ENCODE data around the gene CLCN7.

CLCN7 gene

DNA sequence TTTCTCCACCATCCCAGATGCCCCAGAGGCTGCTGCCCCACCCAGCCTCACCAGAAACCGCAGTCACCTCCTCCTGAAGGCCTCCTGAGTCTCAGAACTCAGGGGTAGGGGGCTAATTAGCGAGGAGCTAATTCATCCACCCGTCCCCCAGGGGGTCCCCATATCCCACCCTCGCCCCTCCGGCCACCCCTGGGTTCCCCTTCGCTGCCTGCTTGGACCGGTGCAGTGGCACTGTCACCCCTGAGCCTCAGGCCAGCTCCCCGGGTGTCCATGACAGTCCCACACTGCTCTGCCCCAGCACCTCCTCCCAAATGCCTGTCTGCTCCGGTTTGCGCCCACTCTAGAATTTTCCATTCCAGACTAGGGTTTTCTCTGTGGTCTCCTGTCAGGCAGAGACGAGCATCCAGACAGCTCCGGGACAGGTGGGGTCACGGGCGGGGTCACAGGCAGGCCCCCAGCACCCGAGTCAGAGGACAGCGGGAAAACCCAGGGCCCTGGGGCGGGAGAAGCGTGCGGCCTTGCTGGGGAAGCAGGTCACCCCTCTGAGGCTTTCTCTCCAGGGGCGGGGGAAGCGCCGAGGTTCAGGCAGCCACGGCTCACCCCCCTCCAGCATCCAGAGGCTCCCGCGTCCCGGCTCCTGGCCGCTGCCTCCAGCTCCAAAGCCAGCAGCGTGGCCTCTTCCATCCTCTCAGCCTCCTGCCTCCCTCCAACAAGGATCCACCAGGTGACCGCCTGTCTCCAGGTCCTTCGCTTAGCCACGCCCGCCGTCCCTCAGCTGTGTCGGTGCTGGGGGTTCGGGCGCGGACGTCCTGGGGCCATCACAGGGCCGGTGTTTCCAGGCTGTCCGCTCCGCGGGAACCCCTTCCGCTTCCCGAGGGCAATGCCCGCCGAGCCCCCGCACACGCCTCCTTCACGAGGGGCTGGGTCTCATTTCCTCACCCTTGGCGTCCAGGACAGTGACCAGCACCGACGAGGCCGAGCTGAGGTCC lies 47.1 kb downstream of the CLCN7 start:
- DNase-seq, result no peak

DNA sequence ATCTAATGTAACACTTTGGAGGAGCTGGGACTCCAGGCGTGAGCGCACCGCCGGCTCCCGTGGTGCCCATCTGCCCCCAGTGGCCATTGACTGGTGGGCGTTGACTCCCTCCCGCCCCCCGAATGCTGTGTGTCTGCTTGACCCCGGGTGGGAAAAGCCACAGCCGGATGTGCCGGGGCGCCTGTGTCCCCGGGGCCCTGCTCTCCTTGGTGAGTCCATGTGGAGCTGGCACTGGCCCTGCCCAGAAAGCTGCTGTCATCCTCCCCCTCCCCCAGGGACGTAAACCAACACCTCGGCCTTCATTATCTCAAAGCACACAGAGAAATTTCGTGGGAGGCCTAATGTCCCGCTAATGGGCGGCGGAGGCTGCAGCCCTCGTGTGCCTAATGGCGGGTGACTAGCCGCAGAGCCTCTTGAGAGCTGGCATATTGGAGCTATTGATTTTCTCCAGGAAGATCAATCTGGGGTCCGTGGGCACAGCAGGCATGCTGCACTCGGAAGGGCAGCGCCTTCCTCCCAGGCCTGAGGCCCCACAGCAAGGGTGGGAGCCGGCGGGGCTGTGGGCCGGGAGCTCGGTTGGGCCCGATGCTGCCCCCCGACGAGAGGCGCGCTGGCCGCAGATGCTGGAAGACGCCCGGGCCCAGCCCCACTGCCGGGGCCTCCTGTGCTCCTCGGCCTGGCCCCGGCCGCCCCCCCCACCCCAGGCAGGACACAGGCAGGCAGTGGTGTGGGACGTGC lies 47.9 kb downstream of the CLCN7 start:
- no peak for DNase-seq

DNA sequence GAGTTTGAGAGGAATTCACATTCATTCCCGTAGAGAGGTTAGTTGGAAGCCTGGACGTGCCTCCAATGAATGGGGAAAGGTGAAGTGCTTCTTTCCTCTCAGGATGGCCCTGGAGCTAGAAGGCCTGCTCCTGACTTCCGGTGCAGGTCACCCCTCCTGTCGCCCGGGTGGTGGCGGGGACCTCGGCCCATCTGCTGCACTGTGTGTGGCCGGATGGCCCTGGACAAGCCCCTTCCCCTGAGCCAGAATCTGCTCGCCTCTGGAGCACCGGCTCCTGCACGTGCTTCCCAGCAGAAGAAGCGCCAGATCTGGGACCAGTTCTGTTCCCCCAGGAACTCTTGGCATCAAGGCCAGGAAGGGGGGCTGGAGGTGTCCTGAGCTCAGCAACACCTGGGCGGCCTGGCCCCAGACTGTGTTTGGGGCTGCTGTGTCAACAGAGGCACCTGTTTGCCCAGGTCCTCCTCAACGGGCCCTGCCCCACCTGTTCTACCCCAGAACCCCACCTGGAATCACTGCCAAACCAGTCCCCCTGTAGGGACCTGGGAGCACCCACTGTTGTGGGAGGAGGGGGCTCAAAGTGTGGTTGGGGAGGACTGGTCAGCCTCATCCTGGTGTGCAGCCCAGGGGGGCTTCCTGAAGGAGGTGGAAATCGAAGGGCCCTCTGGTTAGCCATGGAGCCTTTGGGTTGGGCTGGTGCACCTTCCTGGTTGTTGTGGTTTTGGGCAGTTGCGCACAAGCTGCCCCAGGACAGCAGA lies 49.0 kb downstream of the CLCN7 start:
- DNase-seq, result no peak

DNA sequence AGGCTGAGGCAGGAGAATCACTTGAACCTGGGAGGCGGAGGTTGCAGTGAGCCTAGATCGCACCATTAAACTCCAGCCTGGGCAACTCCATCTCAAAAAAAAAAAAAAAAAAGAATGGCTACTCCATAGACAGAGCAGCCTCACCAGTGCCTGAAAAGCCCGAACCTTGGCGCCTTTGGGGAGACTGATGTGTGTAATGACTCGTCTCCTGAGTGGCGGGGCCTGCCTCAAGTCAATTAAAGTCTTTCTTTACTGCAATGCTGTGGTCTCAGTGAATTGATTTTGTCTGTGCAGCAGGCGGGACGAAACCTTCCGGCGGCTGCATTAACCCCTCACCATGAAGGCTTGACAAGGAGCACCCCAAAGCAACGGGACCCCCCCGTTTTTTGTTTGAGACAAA lies 50.8 kb downstream of the CLCN7 start:
- DNase-seq, result no peak

DNA sequence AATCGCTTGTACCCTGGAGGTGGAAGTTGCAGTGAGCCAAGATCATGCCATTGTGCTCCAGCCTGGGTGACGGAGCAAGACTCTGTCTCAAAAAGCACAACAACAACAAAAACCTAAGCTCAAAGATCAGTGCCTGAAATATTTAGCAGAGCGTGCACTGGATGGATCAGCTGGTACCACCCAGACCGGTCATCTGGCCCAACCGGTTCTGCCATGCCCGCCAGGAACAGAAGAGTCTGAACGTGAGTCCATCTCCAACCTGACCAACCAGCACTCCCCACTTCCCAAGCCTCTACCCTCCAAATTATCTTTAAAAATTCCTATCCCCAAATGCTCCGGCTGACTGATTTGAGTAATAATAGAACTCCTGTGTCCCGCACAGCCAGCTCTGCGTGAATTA lies 52.8 kb downstream of the CLCN7 start:
- no peak for DNase-seq

DNA sequence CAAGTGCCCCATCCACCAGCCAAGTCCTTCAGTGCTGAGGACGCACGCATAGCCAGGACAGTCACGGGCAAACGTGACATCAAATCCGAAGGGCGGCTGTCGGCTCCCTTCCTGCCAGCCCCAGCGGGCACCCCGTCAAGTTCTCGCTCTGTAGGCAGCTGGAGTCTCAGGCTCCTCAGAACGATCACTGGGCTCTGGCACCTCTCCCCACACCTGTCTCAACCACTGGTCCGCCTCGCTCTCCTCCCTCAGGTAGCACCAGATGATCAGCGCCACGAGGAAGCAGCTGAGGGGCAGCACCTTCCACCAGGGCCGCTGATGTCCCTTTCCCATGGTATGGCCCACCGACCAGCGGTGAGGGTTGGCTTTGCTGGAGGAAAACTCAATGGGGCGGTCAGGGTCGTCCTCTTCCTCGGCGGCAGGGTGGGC lies 54.7 kb downstream of the CLCN7 start:
- no peak for DNase-seq

DNA sequence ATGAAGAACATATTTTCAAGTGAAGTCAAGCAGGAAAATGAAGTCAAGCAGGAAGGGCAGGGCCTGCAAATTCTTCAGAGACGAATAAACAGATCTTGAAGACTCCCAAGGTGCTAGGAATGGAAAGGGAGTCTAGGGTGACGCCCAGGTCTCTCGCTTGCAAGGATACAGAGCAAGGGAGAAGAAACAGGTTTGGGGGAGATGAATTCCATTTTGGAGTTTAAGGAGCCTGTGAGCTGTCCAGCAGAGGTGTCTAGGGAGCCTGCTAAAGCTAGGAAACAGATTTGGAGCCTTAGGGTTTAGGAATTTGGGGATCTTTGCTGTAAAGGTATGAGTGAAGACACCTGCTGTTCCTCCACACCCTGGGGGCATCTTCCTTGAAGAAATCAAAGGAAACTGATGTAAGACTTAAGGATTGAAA lies 58.3 kb downstream of the CLCN7 start:
- DNase-seq, result no peak

DNA sequence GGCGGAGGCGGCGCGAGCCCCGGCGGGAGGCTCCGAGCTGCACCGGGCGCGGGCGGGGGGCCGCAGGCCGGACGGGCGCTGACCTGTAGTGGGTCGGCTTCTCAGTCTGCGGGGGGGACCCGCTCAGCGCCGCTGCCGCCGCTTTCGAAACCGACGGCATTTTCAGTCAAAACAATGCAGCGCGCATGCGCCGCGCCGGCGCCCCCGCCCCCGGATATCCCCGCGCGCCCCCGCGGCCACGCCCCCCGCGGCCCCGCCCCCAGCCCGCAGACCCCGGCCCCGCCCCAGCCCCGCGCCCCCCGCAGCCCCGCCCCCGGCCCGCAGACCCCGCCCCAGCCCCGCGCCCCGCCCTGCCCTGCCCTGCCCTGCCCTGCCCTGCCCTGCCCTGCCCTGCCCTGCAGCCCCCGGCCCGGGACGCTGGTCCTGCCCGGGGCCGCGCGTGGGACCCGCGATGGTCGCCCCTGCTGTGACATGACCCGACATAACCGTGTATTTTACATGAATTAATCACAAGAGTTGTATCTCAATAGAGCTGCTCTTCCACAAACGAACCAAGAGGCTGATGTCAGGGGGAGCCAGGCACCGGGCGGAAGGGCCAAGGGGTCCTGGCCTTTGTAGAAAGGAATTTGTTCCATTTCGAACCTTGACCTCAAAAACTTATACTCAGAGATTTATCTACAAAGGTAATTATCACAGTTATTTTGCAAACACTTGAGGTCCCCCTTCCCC lies 60.1 kb downstream of the CLCN7 start, which contains the start of gene UNKL:
Gene UNKL (minus strand): TSS at position 173 of the 729 bp plus-strand sequence. CDS start 13 bp downstream, at position 160.
- DNase-seq, result peak; percentile 1

DNA sequence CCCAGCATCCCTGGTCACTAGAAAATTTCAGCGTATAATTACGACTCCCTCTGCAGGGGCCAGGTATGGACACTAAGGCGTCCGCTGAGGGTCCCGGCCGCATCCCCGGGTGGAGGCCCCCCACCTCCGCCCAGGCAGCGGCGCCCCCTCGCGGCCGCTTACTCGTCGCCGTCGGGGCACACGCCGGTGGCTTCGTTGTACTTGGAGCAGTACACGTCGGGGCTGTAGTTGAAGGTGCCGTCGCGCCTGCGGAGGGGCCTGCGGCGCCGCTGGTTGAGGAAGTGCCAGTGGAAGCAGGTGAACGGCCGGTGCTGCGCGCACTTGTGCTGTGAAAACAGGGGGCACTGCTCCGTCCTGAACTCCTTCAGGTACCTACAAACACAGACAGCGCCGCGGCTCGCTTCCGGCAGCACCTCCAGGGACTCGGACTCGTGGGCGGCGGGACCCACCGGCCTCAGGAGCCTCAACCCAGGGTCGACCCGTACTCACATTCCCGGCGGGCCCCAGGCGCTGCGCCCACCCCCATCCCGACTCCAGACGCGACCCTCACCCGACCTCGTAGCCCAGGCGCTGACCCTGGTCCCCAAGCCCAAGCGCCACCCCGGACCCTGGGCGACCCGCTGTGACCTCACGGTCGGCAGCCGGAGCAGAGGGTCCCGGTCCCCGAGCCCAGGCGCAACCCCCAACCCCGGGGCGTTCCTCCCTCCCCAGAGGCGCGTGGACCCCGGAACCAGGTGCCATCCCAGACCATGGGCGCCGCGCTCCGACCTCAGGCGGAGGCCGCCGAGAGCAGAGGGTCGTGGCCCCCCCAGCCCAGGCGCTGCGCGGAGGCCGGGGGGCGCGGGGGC lies 60.9 kb downstream of the CLCN7 start:
- DNase-seq, result peak; percentile 8

DNA sequence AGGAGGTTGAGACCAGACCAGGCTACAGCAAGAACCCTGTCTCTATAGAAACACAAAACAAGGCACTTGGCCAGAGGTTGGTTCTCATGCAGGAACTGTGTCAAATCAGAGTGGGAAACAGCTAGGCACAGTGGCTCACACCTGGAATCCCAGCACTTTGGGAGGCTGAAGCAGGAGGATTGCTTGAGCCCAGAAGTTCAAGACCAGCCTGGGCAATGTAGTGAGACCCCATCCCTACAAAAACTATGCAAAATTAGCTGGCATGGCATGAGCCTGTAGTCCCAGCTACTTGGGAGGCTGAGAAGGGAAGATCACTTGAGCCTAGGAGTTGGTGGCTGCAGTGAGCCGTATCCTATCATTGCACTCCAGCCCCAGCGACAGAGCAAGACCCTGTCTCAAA lies 62.0 kb downstream of the CLCN7 start:
- no peak for DNase-seq

DNA sequence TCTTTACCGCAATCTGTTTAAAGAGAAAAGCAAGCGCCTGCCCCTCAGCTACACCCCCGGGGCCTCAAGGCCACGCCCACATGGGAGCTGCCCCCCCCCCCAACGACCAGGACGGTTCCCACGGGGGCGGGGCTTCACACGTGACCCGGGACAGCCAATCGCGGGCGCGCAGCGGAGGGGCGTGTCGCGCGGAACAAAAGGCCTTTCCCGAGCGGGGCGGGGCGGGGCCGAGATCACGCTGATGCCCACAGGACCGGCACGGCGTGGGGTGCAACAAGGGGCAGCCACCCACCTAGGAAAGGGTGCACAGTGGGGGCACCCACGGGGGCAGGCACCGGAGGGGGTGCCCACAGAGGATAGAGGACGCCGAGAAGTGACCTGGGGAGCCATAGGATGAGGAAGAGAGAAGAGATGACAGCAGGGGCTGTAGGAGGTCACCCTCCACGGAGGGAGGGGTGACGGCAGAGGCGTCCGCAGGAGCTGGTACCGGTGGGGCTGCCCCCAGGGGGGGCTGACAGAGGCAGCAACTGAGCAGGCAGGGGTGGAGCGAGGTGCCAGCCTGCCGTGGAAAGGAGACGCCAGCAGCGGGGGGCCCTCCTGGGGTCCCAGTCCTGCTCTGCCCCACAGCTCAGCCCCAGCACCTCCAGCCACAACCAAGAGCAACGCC lies 66.5 kb downstream of the CLCN7 start:
- DNase-seq, result peak; percentile 61

DNA sequence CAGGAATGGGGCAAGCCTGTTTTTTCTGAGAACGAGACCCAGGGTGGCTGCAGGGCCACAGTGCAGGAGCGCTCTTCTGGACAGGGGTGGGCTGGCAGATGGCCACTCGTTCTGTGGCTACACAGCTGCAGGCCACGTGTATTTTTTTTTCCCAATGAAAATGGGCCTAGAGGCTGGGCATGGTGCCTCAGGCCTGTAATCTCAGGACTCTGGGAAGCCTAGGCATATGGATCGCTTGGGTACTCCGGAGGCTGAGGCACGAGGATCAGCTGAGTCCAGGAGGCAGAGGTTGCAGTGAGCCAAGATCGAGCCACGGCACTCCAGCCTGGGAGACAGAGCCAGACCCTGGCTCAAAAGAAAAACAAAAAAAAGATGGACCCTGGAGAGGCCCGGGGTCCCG lies 67.1 kb downstream of the CLCN7 start:
- DNase-seq, result no peak

DNA sequence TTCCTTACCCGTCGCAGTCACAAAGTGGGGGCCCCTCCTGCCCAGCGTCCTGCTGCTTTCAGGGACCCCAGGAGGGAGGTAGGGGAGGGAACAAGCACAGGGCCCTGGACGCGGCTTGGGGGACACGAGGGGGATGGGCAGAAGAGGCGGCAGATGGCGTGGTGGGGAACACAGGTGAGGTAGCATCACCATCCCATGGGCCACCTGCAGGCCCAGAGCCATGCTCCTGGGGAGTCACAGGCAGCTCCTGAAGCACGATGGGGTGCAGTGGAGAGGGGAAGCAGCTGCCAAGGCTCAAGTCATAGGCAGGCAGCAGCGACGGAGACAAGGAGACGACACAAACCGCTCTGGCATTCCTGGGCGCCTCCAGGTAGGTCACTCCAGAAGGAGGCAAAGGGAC lies 71.1 kb downstream of the CLCN7 start:
- no peak for DNase-seq

DNA sequence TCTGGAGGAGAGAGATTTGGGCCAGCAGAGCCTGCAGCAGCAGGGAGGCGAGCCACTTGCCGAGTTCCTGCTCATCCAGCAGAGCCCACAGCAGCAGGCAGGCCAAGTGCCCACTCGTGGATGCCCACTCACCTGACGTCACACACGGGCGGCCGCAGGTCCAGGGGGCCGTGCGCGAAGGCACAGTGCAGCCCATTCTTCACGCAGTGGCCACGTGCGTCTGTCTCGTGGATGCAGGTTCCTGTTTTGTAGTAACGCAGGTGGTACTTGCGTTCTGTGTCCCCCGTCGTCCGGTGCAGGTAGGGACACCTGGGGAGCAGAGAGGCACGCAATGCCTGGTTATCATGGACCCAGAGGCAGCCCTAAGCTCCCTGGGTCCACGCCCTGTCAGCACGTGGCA lies 71.8 kb downstream of the CLCN7 start:
- DNase-seq, result no peak

DNA sequence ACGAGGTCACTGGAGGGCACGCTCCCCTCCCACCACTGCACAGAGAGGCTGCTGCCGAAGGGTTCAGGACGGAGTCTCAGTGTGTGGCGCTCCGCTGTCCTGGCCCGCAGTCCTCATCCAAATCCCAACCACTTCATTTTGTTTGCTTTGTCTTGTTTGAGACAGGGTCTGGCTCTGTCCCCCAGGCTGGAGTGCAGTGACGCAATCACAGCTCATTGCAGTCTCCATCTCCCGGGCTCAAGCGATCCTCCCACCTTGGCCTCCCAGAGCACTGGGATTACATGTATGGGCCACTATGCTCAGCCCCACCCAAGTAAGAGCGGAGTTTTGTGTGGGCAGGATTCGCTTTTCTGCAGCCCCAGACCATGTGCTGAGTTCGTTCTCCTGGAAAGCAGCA lies 73.1 kb downstream of the CLCN7 start:
- DNase-seq, result no peak

DNA sequence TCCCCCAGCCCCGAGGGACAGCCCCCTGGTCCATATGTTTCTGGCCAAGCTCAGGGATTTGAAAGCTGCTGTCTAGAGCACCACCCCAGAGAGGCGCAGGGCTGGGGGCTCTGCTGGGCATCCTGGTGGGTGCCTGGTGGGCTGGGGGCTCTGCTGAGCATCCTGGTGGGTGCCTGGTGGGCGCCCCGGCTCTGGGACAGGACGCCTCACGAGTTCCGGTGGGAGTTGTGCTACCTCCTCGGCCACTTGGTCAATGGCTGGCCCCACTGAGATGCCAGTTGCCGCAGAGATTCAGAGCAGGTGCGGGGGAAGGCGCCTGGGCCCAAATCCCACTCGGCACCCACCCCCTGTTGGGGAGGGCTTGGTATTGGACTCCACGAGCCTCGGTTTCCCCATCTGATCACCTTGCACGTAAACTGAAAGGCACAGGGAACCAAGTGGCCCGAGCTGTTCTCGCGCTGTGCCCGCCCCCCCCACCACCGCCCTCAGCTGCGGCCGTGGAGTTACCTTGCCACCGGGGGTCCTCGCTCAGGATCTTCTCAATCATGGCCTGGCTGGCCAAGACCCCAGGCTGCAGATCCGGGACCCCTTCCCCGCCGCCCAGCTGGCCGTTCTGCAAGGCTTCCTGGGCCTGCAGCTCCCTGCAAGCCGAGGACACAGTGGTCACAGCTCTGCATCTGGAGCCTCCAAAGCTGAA lies 73.6 kb downstream of the CLCN7 start:
- DNase-seq, result no peak

DNA sequence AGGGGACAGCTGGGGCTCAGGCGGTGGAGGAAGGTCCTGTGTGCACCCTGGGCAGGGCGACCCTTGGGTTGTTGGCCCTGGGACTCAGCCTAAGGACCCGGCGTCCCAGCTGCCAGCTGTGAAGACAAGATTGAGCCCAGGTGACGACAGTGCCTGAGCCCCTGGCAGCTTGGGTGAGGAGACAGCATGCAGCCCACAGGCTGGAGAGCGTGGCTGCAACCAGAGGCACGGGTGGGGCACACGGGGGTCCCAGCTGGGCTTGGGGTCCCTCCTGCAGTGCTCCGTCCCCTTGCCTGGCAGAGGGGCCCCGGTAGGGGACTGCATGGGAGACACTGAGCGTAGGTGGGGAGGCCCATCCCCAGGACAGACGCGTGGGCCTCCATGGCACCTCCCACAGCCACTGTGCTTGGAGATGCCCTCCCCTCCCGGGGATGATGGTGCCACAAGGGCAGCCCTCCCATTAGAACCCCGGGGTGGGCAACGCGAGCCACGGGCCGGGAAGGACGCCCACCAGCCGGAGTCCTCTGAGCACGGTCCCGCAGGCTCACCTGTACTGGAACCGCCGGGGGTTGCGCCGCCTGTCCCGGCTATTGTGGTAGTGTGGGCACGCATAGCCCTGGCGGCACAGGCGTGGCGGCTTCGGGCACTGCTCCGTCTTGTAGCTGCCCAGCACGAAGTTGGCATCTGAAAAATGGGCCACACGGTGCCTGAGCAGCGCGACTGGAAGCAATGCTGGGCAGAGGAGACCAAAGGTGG lies 75.8 kb downstream of the CLCN7 start:
- no peak for DNase-seq

DNA sequence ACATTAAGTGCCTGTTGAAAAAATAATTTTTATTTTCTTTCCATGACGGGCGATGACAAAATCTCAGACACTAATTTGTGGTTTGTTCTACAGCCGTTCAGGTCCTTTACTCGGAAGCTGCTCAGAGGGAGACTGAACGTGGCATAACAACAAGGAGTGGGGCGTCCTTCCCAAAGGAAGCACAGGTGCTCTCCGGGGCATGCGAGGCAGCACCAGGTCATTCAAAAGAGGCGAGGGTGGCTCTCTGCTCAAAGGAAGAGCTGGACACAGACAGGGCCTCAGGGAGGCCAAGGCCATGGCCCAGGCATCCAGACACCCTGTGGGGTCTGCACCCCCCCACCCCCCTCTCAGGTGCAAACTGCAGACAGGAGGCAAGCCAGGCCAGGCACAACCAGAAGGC lies 76.5 kb downstream of the CLCN7 start:
- DNase-seq, result no peak

DNA sequence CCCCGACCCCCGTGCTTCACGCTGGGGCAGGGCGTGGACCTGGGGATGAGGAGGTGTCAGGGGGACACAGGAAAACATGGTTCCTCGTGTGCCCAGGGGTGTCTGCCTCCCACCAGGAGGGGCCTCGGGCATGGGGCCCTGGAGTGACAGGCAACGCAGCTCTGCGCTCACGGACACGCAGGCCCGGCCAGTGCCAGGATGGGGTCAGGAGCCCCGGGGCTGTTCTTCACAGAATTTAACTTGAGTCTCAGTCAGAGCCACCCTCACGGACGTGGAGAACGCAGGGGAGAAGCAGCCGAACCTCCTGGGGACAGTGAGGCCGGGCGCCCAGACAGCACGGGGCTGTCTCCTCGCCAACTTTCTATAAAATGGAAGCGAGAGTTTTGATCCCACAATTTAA lies 77.0 kb downstream of the CLCN7 start:
- no peak for DNase-seq

All from NCI-H526 treated with DMSO at 0.1 percent for 48 hours (cell line).